Smooth muscle cell (in vitro differentiated cells): ENCODE measurements around the gene CIDEB. TPM values are rescaled to one million over a fixed set of nuclear protein-coding genes. Genes with fewer than 3 reads are reported as not detected.
A peak's percentile ranks its signal among the peaks of the same experiment; 100 is the strongest.

Experiments
- DNase-seq: peaks from one replicate; lab custom pipeline; 2025; ENCODE audit not compliant: unreplicated experiment; lab: John Stamatoyannopoulos, UW
- H2AFZ ChIP-seq: fragments of 200-600 bp; sonication (generic); 2 replicates; pipeline ENCODE4 v1.6.0; 2016; ENCODE audit warnings: antibody characterized with exemption, low read depth, mild to moderate bottlenecking
- H3F3A ChIP-seq: fragments of 200-600 bp; sonication (generic); 2 replicates; pipeline ENCODE4 v1.6.0; 2017; ENCODE audit warnings: antibody characterized with exemption, low read depth
- H3K27ac ChIP-seq: fragments of 200-600 bp; sonication (generic); 2 replicates; pipeline ENCODE4 v1.5.1; 2016; ENCODE audit warnings: low read depth, mild to moderate bottlenecking
- H3K27me3 ChIP-seq: fragments of 200-600 bp; sonication (generic); 2 replicates; pipeline ENCODE4 v1.6.1; 2016; ENCODE audit warnings: low read depth, mild to moderate bottlenecking
- H3K36me3 ChIP-seq: fragments of 200-600 bp; sonication (generic); 2 replicates; pipeline ENCODE4 v1.5.1; 2016; ENCODE audit warnings: low read depth
- H3K4me1 ChIP-seq: fragments of 200-600 bp; sonication (generic); 2 replicates; pipeline ENCODE4 v1.5.1; 2016; ENCODE audit warnings: low read depth
- H3K4me2 ChIP-seq: fragments of 200-600 bp; sonication (generic); 2 replicates; pipeline ENCODE4 v1.6.0; 2016; ENCODE audit warnings: mild to moderate bottlenecking
- H3K4me3 ChIP-seq: fragments of 200-600 bp; sonication (generic); 2 replicates; pipeline ENCODE4 v1.5.1; 2016; ENCODE audit warnings: mild to moderate bottlenecking
- H3K79me2 ChIP-seq: fragments of 200-600 bp; sonication (generic); 2 replicates; pipeline ENCODE4 v1.6.0; 2016; ENCODE audit warnings: low read depth, mild to moderate bottlenecking
- H3K9ac ChIP-seq: fragments of 200-600 bp; sonication (generic); 2 replicates; pipeline ENCODE4 v1.6.0; 2016; ENCODE audit warnings: low read depth
- H3K9me3 ChIP-seq: fragments of 200-600 bp; sonication (generic); replicated peaks from 2 replicates; pipeline ENCODE4 v1.5.1; 2016; ENCODE audit warnings: low read depth
- H4K20me1 ChIP-seq: fragments of 200-600 bp; sonication (generic); 2 replicates; pipeline ENCODE4 v1.6.0; 2016; ENCODE audit warnings: low read depth
- CTCF ChIP-seq: fragments of 200-600 bp; sonication (generic); IDR thresholded peaks from 2 replicates; pipeline ENCODE4 v1.5.1; 2017; ENCODE audit warnings: borderline replicate concordance, mild to moderate bottlenecking, antibody characterized with exemption; ENCODE audit not compliant: insufficient read depth, poor library complexity, severe bottlenecking
- WGBS: methylation state at CpG from one replicate; pipeline ENCODE4 v1.1.7; 2016; ENCODE audit warnings: low lambda C conversion rate; 5-methylcytosine and 5-hydroxymethylcytosine counted together
- polyA plus RNA-seq: library from polyadenylated mRNA; unstranded; fragments of >200 nt; fragmentation: Nextera tagmentation; extraction: Ambion mirVana; gene quantifications from 2 replicates; pipeline ENCODE4 v1.2.1, GENCODE V29; 2016
- total RNA-seq: library from RNA; depleted of rRNA; stranded (reverse); fragments of >200 nt; gene quantifications from 2 replicates; pipeline ENCODE4 v1.2.3, GENCODE V29; 2014

CIDEB gene
- total and polyA plus RNA-seq, 2 experiments from 2014 or later, result not detected

GRCh38 chr14:24332268-24332993, 24.7 kb upstream of the CIDEB start:
- H3K4me3 ChIP-seq, result peak overlapping the region; percentile 45
- H3K9ac ChIP-seq, result no peak overlapping the region
- H3K79me2 ChIP-seq, result no peaks in the 10 kb centered on the region
- H3K36me3 ChIP-seq, result no peaks in the 10 kb centered on the region
- H3K4me1 ChIP-seq, result peaks cover 6% of the 10 kb centered on the region
- peak; percentile 67 for TF ChIP-seq CTCF
- H3K27ac ChIP-seq, result no peak overlapping the region
- no peaks in the 10 kb centered on the region for H4K20me1 ChIP-seq
- H3K9me3 ChIP-seq, result no peaks in the 10 kb centered on the region
- no peaks in the 10 kb centered on the region for H3F3A ChIP-seq
- H2AFZ ChIP-seq, result peak overlapping the region; percentile 83
- DNase-seq, result no peak
- 4% methylated on average over 51 of the region's 56 CpGs for WGBS
- peaks cover 51% of the 10 kb centered on the region for H3K27me3 ChIP-seq
- H3K4me2 ChIP-seq, result peak overlapping the region; percentile 93

- H3K27ac ChIP-seq, result no peak overlapping the region
- H3K9me3 ChIP-seq, result no peaks in the 10 kb centered on the region
- no peak for TF ChIP-seq CTCF
- H3K79me2 ChIP-seq, result no peaks in the 10 kb centered on the region
- peak overlapping the region; percentile 83 for H2AFZ ChIP-seq
- no peak for DNase-seq
- no peak overlapping the region for H3K9ac ChIP-seq
- no peaks in the 10 kb centered on the region for H3K36me3 ChIP-seq
- H3K4me1 ChIP-seq, result peaks cover 6% of the 10 kb centered on the region
- WGBS, result 65% methylated on average over 26 of the region's 26 CpGs
- H3F3A ChIP-seq, result no peaks in the 10 kb centered on the region
- no peaks in the 10 kb centered on the region for H4K20me1 ChIP-seq
- H3K4me2 ChIP-seq, result peak overlapping the region; percentile 93
- no peak overlapping the region for H3K4me3 ChIP-seq
- peaks cover 45% of the 10 kb centered on the region for H3K27me3 ChIP-seq
These were observed 24.0 kb upstream of the CIDEB start for GRCh38 chr14:24331731-24332267.

GRCh38 chr14:24330973-24331674, 23.3 kb upstream of the CIDEB start:
- H3K4me1 ChIP-seq, result peaks cover 6% of the 10 kb centered on the region
- no peaks in the 10 kb centered on the region for H3K36me3 ChIP-seq
- DNase-seq, result no peak
- TF ChIP-seq CTCF, result no peak
- H3K9me3 ChIP-seq, result no peaks in the 10 kb centered on the region
- peaks cover 38% of the 10 kb centered on the region for H3K27me3 ChIP-seq
- no peak overlapping the region for H3K9ac ChIP-seq
- WGBS, result 89% methylated on average over 10 of the region's 10 CpGs
- no peak overlapping the region for H3K4me3 ChIP-seq
- no peak overlapping the region for H2AFZ ChIP-seq
- H3F3A ChIP-seq, result no peaks in the 10 kb centered on the region
- no peak overlapping the region for H3K27ac ChIP-seq
- no peaks in the 10 kb centered on the region for H4K20me1 ChIP-seq
- no peaks in the 10 kb centered on the region for H3K79me2 ChIP-seq
- no peak overlapping the region for H3K4me2 ChIP-seq
